IMR-90 (cell line): ENCODE results near the gene HELZ. TPM values are rescaled to one million over a fixed set of nuclear protein-coding genes. Genes with fewer than 3 reads are reported as not detected.

Source experiments
- ATAC-seq: fragments of 200-7000 bp; cut with Tn5 transposase; 2 replicates; pipeline ENCODE4 v1.9.1; 2020; ENCODE audit warnings: low read depth, mild to moderate bottlenecking, moderate library complexity
- BruUV-seq: library from RNA; stranded (reverse); fragments of 400-500 nt; replicated peaks from 2 replicates; lab custom pipeline; 2021; lab: Mats Ljungman, UMichigan
- CTCF ChIA-PET: fragments of 300-600 bp; formaldehyde crosslinking; extraction: SDS; loops from one replicate; lab custom pipeline; 2021; ENCODE audit warnings: antibody characterized with exemption; lab: Yijun Ruan, JAX
- POLR2A ChIA-PET: fragments of 300-600 bp; sonication (Branson Sonifier 250); formaldehyde crosslinking; loops from one replicate; lab custom pipeline; 2022; ENCODE audit warnings: antibody characterized with exemption; ENCODE audit not compliant: unreplicated experiment; lab: Charles Lee
- DNase-seq: peaks from one replicate; pipeline ENCODE4 v3.0.0; 2013
- H2AFZ ChIP-seq: replicated peaks from 2 replicates; pipeline ENCODE3; 2013; ENCODE audit warnings: low read length, mild to moderate bottlenecking; ENCODE audit not compliant: poor library complexity
- H2AK5ac ChIP-seq: 2 replicates; pipeline ENCODE4 v1.6.1; 2013; ENCODE audit warnings: low read depth, low read length, inconsistent platforms
- H2AK9ac ChIP-seq: replicated peaks from 2 replicates; pipeline ENCODE3; 2013; ENCODE audit warnings: mild to moderate bottlenecking, low read depth, low read length, moderate library complexity; ENCODE audit not compliant: poor library complexity
- H2BK120ac ChIP-seq: 2 replicates; pipeline ENCODE4 v1.6.1; 2013; ENCODE audit warnings: low read depth, low read length, inconsistent platforms
- H2BK15ac ChIP-seq: 3 replicates; pipeline ENCODE4 v1.6.1; 2013; ENCODE audit warnings: low read depth, low read length, inconsistent platforms
- H2BK20ac ChIP-seq: 2 replicates; pipeline ENCODE4 v1.6.1; 2013; ENCODE audit warnings: low read depth, mild to moderate bottlenecking, inconsistent platforms, low read length, moderate library complexity
- H2BK5ac ChIP-seq: 2 replicates; pipeline ENCODE4 v1.6.1; 2013; ENCODE audit warnings: mild to moderate bottlenecking, low read depth, low read length, inconsistent platforms; ENCODE audit not compliant: poor library complexity, severe bottlenecking
- H3K14ac ChIP-seq: replicated peaks from 2 replicates; pipeline ENCODE4 v1.6.1; 2013; ENCODE audit warnings: low read depth, low read length, inconsistent platforms
- H3K18ac ChIP-seq: 2 replicates; pipeline ENCODE4 v1.6.1; 2013; ENCODE audit warnings: low read depth, low read length, control low read depth
- H3K23ac ChIP-seq: 2 replicates; pipeline ENCODE4 v1.6.1; 2013; ENCODE audit warnings: low read depth, low read length, inconsistent platforms
- H3K27ac ChIP-seq: 2 replicates; pipeline ENCODE4 v1.5.1; 2013; ENCODE audit warnings: mild to moderate bottlenecking, control low read depth, low read length; ENCODE audit not compliant: insufficient read depth
- H3K27me3 ChIP-seq: 2 replicates; pipeline ENCODE4 v1.6.1; 2013; ENCODE audit warnings: low read length; ENCODE audit not compliant: control insufficient read depth, insufficient read depth
- H3K36me3 ChIP-seq: 2 replicates; pipeline ENCODE4 v1.6.1; 2013; ENCODE audit warnings: low read length, mixed read lengths; ENCODE audit not compliant: control insufficient read depth, insufficient read depth
- H3K4ac ChIP-seq: 2 replicates; pipeline ENCODE4 v1.6.1; 2013; ENCODE audit warnings: low read depth, low read length, inconsistent platforms
- H3K4me1 ChIP-seq: 2 replicates; pipeline ENCODE4 v1.6.1; 2013; ENCODE audit warnings: low read length, mixed read lengths; ENCODE audit not compliant: control insufficient read depth, insufficient read depth
- H3K4me2 ChIP-seq: 2 replicates; pipeline ENCODE4 v1.6.1; 2013; ENCODE audit warnings: low read depth, mild to moderate bottlenecking, control low read depth, low read length, moderate library complexity
- H3K4me3 ChIP-seq: 2 replicates; pipeline ENCODE4 v1.5.1; 2013; ENCODE audit warnings: low read depth, mild to moderate bottlenecking, control low read depth, low read length, moderate library complexity; ENCODE audit not compliant: insufficient read depth
- H3K56ac ChIP-seq: 2 replicates; pipeline ENCODE4 v1.6.1; 2013; ENCODE audit warnings: low read length, inconsistent platforms; ENCODE audit not compliant: insufficient read depth; ENCODE audit errors: extremely low read depth
- H3K79me1 ChIP-seq, 2 experiments: 2 replicates each; pipeline ENCODE4 v1.6.1; 2013; ENCODE audit warnings: low read length in 2 of 2, inconsistent platforms in 1 of 2, low read depth in 1 of 2
- H3K9ac ChIP-seq: 2 replicates; pipeline ENCODE4 v1.6.1; 2013; ENCODE audit warnings: low read depth, low read length, control low read depth
- H3K9me1 ChIP-seq: 2 replicates; pipeline ENCODE4 v1.6.1; 2013; ENCODE audit warnings: low read length, inconsistent platforms; ENCODE audit not compliant: insufficient read depth
- H3K9me3 ChIP-seq: 2 replicates; pipeline ENCODE4 v1.6.1; 2013; ENCODE audit warnings: low read length; ENCODE audit not compliant: control insufficient read depth, insufficient read depth
- H4K20me1 ChIP-seq: 2 replicates; pipeline ENCODE4 v1.6.1; 2013; ENCODE audit warnings: low read length, inconsistent platforms; ENCODE audit not compliant: insufficient read depth
- H4K5ac ChIP-seq: 2 replicates; pipeline ENCODE4 v1.6.1; 2013; ENCODE audit warnings: mild to moderate bottlenecking, low read depth, low read length, control low read depth
- H4K8ac ChIP-seq, 2 experiments: 2 replicates each; pipeline ENCODE4 v1.6.1; 2013; ENCODE audit warnings: low read depth in 2 of 2, low read length in 2 of 2, control low read depth in 1 of 2, inconsistent platforms in 1 of 2
- H4K91ac ChIP-seq: 2 replicates; pipeline ENCODE4 v1.6.1; 2013; ENCODE audit warnings: low read depth, low read length, inconsistent platforms; ENCODE audit not compliant: insufficient read depth
- CHD1 ChIP-seq: IDR thresholded peaks from 2 replicates; pipeline ENCODE4 v1.6.1; 2012; ENCODE audit warnings: low read depth, low read length, improper control_type of control experiment
- ELK1 ChIP-seq: fragments of 150-350 bp; IDR thresholded peaks from 2 replicates; pipeline ENCODE4 v1.6.1; 2016; ENCODE audit warnings: low read depth, mild to moderate bottlenecking, low read length, moderate library complexity, borderline replicate concordance
- FOS ChIP-seq: fragments of 150-350 bp; IDR thresholded peaks from 2 replicates; pipeline ENCODE4 v1.6.1; 2016; ENCODE audit warnings: low read depth, low read length
- MAFK ChIP-seq: IDR thresholded peaks from 2 replicates; pipeline ENCODE4 v1.6.1; 2012; ENCODE audit warnings: low read depth, low read length, improper control_type of control experiment
- MAZ ChIP-seq: IDR thresholded peaks from 2 replicates; pipeline ENCODE4 v1.6.1; 2012; ENCODE audit warnings: low read depth, mild to moderate bottlenecking, low read length, improper control_type of control experiment, moderate library complexity, borderline replicate concordance
- MXI1 ChIP-seq: IDR thresholded peaks from 2 replicates; pipeline ENCODE4 v1.6.1; 2012; ENCODE audit warnings: low read depth, mild to moderate bottlenecking, low read length, moderate library complexity, borderline replicate concordance
- RAD21 ChIP-seq: IDR thresholded peaks from 2 replicates; pipeline ENCODE4 v1.6.1; 2012; ENCODE audit warnings: low read length, improper control_type of control experiment
- RCOR1 ChIP-seq: IDR thresholded peaks from 2 replicates; pipeline ENCODE4 v1.6.1; 2012; ENCODE audit warnings: mild to moderate bottlenecking, low read length, improper control_type of control experiment; ENCODE audit not compliant: insufficient replicate concordance
- RFX5 ChIP-seq: IDR thresholded peaks from 2 replicates; pipeline ENCODE4 v1.8.0; 2012; ENCODE audit warnings: low read depth, mild to moderate bottlenecking, low read length, moderate library complexity
- SMC3 ChIP-seq: fragments of 150-350 bp; IDR thresholded peaks from 2 replicates; pipeline ENCODE4 v1.6.1; 2016; ENCODE audit warnings: low read depth, mild to moderate bottlenecking, antibody characterized with exemption, low read length, moderate library complexity
- WGBS, 2 experiments: methylation state at CpG; one replicate each; pipeline versions ENCODE4 v1.1.5 to v1.1.7; 2013; ENCODE audit warnings: missing lambda C conversion rate in 2 of 2; ENCODE audit not compliant: insufficient read length in 1 of 2; ENCODE audit errors: extremely low coverage in 2 of 2; 5-methylcytosine and 5-hydroxymethylcytosine counted together
- dilution Hi-C: fragments of 300-500 bp; cut with HindIII; formaldehyde crosslinking; loops from one replicate; pipeline ENCODE4 v1.14.3; 2018; ENCODE audit warnings: low sequenced_read_pairs; ENCODE audit not compliant: unreplicated experiment
- in situ Hi-C: fragments of 300-500 bp; cut with MboI; formaldehyde crosslinking; loops from 3 replicates; pipeline ENCODE4 v1.14.3; 2019; ENCODE audit warnings: low sequenced_read_pairs, inconsistent platforms, mixed read lengths
- intact Hi-C: fragments of 100-400 bp; cut with micrococcal nuclease; formaldehyde crosslinking; loops from 2 replicates; pipeline ENCODE4 v1.10.0; 2022
- polyA plus RNA-seq, 3 experiments: library from polyadenylated mRNA; depleted of rRNA; stranded (reverse); fragments of >200 nt; gene quantifications; 2 replicates each; pipeline ENCODE4 v1.2.3, GENCODE V29; 2012; ENCODE audit warnings: low replicate concordance in 1 of 3
- total RNA-seq: library from RNA; depleted of rRNA; stranded (reverse); fragments of >200 nt; gene quantifications from 2 replicates; pipeline ENCODE4 v1.2.3, GENCODE V29; 2012

Gene HELZ
- total and polyA plus RNA-seq, 2 of the 4 experiments (the other 2 are of a cell fraction), result 8.0 to 60.6 TPM

DNA sequence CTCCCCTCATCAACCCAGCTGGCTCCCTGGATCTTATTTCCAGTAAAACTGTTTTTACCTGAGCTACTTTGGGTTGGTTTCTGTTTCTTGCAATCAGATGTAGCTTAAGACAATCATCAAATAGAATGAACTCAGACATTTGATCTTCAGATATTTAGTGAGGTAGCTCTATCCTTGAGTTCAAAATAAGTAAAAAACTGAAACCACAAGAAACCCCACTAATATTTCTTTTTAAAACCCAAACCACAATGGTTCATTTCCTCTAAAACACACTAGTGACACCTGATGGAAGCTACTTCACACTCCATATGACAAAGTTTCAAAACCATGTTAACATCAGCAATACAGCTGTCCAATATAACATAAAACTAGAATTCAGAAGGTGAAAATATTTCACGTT lies 162.9 kb downstream of the HELZ start:
- Histone ChIP-seq H3K4ac (no peak overlapping the region), H4K8ac (no peak overlapping the region), H3K4me2 (no peak overlapping the region), H2AK9ac (no peak overlapping the region), H4K91ac (no peak overlapping the region), H3K4me3 (no peak overlapping the region), H2AK5ac (no peak overlapping the region), H3K56ac (no peak overlapping the region), H2BK20ac (no peak overlapping the region), H2AFZ (no peak overlapping the region), H3K9me1 (peaks cover 4% of the 10 kb centered on the region; the same call in 1 of the 2 replicates), H3K4me1 (no peaks in the 10 kb centered on the region), H3K79me1 (peaks cover 11 to 25% of the 10 kb centered on the region in 2 experiments; a peak in 3 of 4 replicates), H3K14ac (no peak overlapping the region), H3K23ac (no peak overlapping the region), H3K9me3 (no peaks in the 10 kb centered on the region), H3K18ac (no peak overlapping the region), H2BK15ac (no peak overlapping the region), H4K20me1 (no peaks in the 10 kb centered on the region; the same call in 1 of the 2 replicates), H2BK120ac (no peak overlapping the region), H2BK5ac (no peak overlapping the region), H3K27me3 (no peaks in the 10 kb centered on the region), H3K36me3 (peaks cover 20% of the 10 kb centered on the region), H4K5ac (no peak overlapping the region), H3K27ac (no peak overlapping the region), H3K9ac (no peak overlapping the region)
- in situ Hi-C loops (no loop called here), dilution Hi-C loops (no loop called here), intact Hi-C loops (no loop called here)
- no CpG with 5 or more reads among the region's 1 CpG for WGBS, 2 experiments
- ATAC-seq, result no peak
- ChIA-PET POLR2A (interaction anchor here (0.6 kb wide), 1 partner anchor 456 kb away, joined by 6 read pairs; no protein-coding TSS in a partner anchor), CTCF (no interaction called here)
- no peak for TF ChIP-seq CHD1
- no peak for TF ChIP-seq RFX5
- TF ChIP-seq MAFK, result no peak
- no peak for TF ChIP-seq SMC3
- TF ChIP-seq RAD21, result no peak
- no peak for TF ChIP-seq FOS
- no peak for TF ChIP-seq ELK1
- TF ChIP-seq MXI1, result no peak
- TF ChIP-seq RCOR1, result no peak
- no peak for TF ChIP-seq MAZ
- no TSS peak for BruUV-seq
- DNase-seq, result no peak
